Heart right ventricle (tissue), 16 donors: ENCODE data around the gene TNFAIP8. TPM values are rescaled to one million over a fixed set of nuclear protein-coding genes. Genes with fewer than 3 reads are reported as not detected.
A peak's percentile ranks its signal among the peaks of the same experiment; 100 is the strongest.

Experiments used
- ATAC-seq, 8 donors: fragments of 200-7000 bp; cut with Tn5 transposase; one replicate each; pipeline ENCODE4 v1.9.1; 2020; ENCODE audit warnings: mild to moderate bottlenecking in 8 of 8, moderate library complexity in 8 of 8, moderate number of reproducible peaks in 1 of 8
- DNase-seq, 2 donors: peaks; one replicate each; pipeline ENCODE4 v3.0.0-alpha.2; 2020
- H3K27ac ChIP-seq, 10 donors: fragments of 200-600 bp; sonication (generic) in 2 of 10; one replicate each; pipeline versions ENCODE4 v1.5.0 to v1.8.0; 2020 to 2022; ENCODE audit warnings: mild to moderate bottlenecking in 3 of 10
- H3K27me3 ChIP-seq, 7 donors: fragments of 200-600 bp; one replicate each; pipeline ENCODE4 v1.8.0; 2021 to 2022; ENCODE audit warnings: mild to moderate bottlenecking in 2 of 7
- H3K36me3 ChIP-seq, 9 donors: fragments of 200-600 bp; sonication (generic) in 1 of 9; one replicate each; pipeline versions ENCODE4 v1.5.0 to v1.8.0; 2020 to 2022; ENCODE audit warnings: mild to moderate bottlenecking in 2 of 9
- H3K4me1 ChIP-seq, 9 donors: fragments of 200-600 bp; sonication (generic) in 1 of 9; one replicate each; pipeline versions ENCODE4 v1.5.0 to v1.8.0; 2020 to 2022; ENCODE audit warnings: mild to moderate bottlenecking in 4 of 9
- H3K4me3 ChIP-seq, 10 donors: fragments of 200-600 bp; sonication (generic) in 2 of 10; one replicate each; pipeline versions ENCODE4 v1.5.0 to v1.8.0; 2020 to 2022; ENCODE audit warnings: mild to moderate bottlenecking in 7 of 10, moderate library complexity in 2 of 10
- H3K9me3 ChIP-seq, 11 donors: fragments of 200-600 bp in 10 of 11; sonication (generic) in 2 of 11; one replicate each; pipeline versions ENCODE4 v1.5.0 to v1.8.0; 2013 to 2022; ENCODE audit warnings: mild to moderate bottlenecking in 2 of 11, control low read depth in 1 of 11, moderate library complexity in 1 of 11
- WGBS, 2 donors: extraction: QIAGEN DNeasy Blood & Tissue Kit; methylation state at CpG; one replicate each; pipeline ENCODE4 v1.1.7; 2013; ENCODE audit warnings: inconsistent platforms in 1 of 2; 5-methylcytosine and 5-hydroxymethylcytosine counted together
- intact Hi-C, 10 donors: fragments of 100-400 bp; cut with DNase I; formaldehyde crosslinking; loops; one replicate each; pipeline versions ENCODE4 v1.11.1 to v1.14.2; 2022
- polyA plus RNA-seq, 2 donors: library from polyadenylated mRNA; stranded (reverse); fragments of 200-250 nt; gene quantifications; one replicate each; pipeline ENCODE4 v1.2.3, GENCODE V29; 2013
- total RNA-seq, 10 donors: library from RNA; stranded (reverse); fragmentation: NEBNext Ultra II Directional in 3 of 10; extraction: Animal tissue kit (Norgen Biotek cat#: 25700) in 3 of 10; gene quantifications; one replicate each; pipeline versions ENCODE4 v1.2.1 to v1.2.4, GENCODE V29; 2021 to 2023
- TF ChIP-seq, protein P1 (sequence below), 9 donors: fragments of 200-600 bp; sonication (generic) in 2 of 9; IDR thresholded peaks; one replicate each; pipeline versions ENCODE4 v1.5.0 to v1.8.0; 2021 to 2022; ENCODE audit warnings: antibody characterized with exemption in 9 of 9, mild to moderate bottlenecking in 5 of 9, moderate library complexity in 1 of 9
- donor health status: Arrhythmogenic right ventricular cardiomyopathy.
- donor health status: ischemic (EF 13 %, LVEDD 7.1; RV severe dilation, severe dysfunction).
- donor health status: healthy with polysubstance abuse.
- donor health status: DM: no; HTN: yes; CAD: no.
- donor health status: DM: no; HTN: no; CAD: no.
- donor health status: ischemic (EF 25% LVEDD 6.9; RV normal size, moderate dysfunction).
- donor health status: ischemic (EF 25% LVEDD 5.7; RV mildly dilated, moderate dysfunction).
- donor health status: healthy.
- donor health status: DM: yes; HTN: yes; CAD: no.
- donor health status: Ischemic cardiomyopathy.
- donor health status: ischemic (EF 35%, LVEDD 5.7; RV mildly dilated, moderate dysfunction).
- donor health status: nonischemic (EF 11% LVEDD 7.7; RV severe dilation, severe dysfunction).
- donor health status: DM: yes; HTN: yes; CAD: no.
- donor health status: PGD.
- donor health status: ischemic (EF 29% LVEDD 5.4; RV normal size, mild dysfunction).
- donor health status: nonischemic (EF 23%, LVEDD 6.1; RV moderate dilation, normal function).

Gene TNFAIP8
- total and polyA plus RNA-seq, 12 donors: 3.3 to 30.8 (median 8.7) TPM

DNA sequence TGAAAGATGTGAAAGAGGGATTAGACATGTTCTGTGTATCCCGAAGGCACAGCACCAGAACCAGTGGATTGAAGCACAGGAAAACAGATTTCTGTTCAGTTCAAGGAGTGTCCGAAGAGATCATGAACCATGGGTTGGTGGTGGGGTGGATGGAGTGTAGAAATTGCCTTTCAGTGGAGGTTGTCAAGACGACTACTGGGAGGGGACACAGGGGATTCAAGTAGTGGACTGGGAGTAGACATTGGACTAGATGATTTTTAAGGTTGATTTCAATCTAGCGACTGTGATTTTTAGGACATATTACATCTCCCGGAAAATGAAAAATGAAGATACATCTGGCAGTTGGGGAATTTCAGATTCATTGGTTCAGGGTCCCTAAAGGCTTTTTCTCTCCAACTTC is 35.9 kb upstream of the TNFAIP8 start:
- DNase-seq: no peak
- Histone ChIP-seq H3K4me3 (no peak overlapping the region), H3K36me3 (no peaks in the 10 kb centered on the region), H3K27me3 (no peaks in the 10 kb centered on the region), H3K27ac (no peak overlapping the region), H3K4me1 (peaks cover 0 to 84% (median 14%) of the 10 kb centered on the region in 9 donors), H3K9me3 (no peaks in the 10 kb centered on the region)
- 96 to 97% methylated on average over 5 of the region's 5 CpGs for WGBS, 2 donors
- TF ChIP-seq, protein P1, sequence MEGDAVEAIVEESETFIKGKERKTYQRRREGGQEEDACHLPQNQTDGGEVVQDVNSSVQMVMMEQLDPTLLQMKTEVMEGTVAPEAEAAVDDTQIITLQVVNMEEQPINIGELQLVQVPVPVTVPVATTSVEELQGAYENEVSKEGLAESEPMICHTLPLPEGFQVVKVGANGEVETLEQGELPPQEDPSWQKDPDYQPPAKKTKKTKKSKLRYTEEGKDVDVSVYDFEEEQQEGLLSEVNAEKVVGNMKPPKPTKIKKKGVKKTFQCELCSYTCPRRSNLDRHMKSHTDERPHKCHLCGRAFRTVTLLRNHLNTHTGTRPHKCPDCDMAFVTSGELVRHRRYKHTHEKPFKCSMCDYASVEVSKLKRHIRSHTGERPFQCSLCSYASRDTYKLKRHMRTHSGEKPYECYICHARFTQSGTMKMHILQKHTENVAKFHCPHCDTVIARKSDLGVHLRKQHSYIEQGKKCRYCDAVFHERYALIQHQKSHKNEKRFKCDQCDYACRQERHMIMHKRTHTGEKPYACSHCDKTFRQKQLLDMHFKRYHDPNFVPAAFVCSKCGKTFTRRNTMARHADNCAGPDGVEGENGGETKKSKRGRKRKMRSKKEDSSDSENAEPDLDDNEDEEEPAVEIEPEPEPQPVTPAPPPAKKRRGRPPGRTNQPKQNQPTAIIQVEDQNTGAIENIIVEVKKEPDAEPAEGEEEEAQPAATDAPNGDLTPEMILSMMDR (IDR thresholded peaks at IDR 0.05): no peak
- no peak for ATAC-seq
- intact Hi-C loops: loop anchor here in 6 of 10 donors (5.0 to 10.0 kb wide), 4 partner anchors 48 to 95 kb away; no protein-coding TSS in a partner anchor

GRCh38 chr5:119321569-119322311 is 34.1 kb upstream of the TNFAIP8 start:
- Histone ChIP-seq H3K9me3 (no peaks in the 10 kb centered on the region), H3K36me3 (no peaks in the 10 kb centered on the region), H3K4me3 (no peak overlapping the region), H3K27ac (peak overlapping the region in 1 of 10 donors; percentile 84), H3K4me1 (peaks cover 0 to 83% (median 14%) of the 10 kb centered on the region in 9 donors), H3K27me3 (no peaks in the 10 kb centered on the region)
- TF ChIP-seq, protein P1 (IDR thresholded peaks at IDR 0.05): no peak
- intact Hi-C loops: loop anchor here in 2 of 10 donors (5.0 kb wide), 1 partner anchor 54 kb away; no protein-coding TSS in a partner anchor
- 89 to 93% methylated on average over 6 of the region's 6 CpGs for WGBS, 2 donors
- ATAC-seq: no peak
- DNase-seq: no peak

GRCh38 chr5:119322312-119322947 is 33.4 kb upstream of the TNFAIP8 start:
- ATAC-seq (no peak), DNase-seq (no peak)
- H3K36me3 ChIP-seq: no peaks in the 10 kb centered on the region
- peaks cover 0 to 87% (median 14%) of the 10 kb centered on the region in 9 donors for H3K4me1 ChIP-seq
- peak overlapping the region in 3 of 10 donors; percentile 16 to 84 (median 55) for H3K27ac ChIP-seq
- no peaks in the 10 kb centered on the region for H3K27me3 ChIP-seq
- TF ChIP-seq, protein P1 (IDR thresholded peaks at IDR 0.05): no peak
- intact Hi-C loops: loop anchor here in 2 of 10 donors (5.0 kb wide), 1 partner anchor 55 kb away; no protein-coding TSS in a partner anchor
- H3K4me3 ChIP-seq: no peak overlapping the region
- no peaks in the 10 kb centered on the region for H3K9me3 ChIP-seq
- WGBS, 2 donors: 85 to 86% methylated on average over 7 of the region's 7 CpGs

- Histone ChIP-seq H3K9me3 (no peaks in the 10 kb centered on the region), H3K36me3 (no peaks in the 10 kb centered on the region), H3K27me3 (no peaks in the 10 kb centered on the region), H3K27ac (peak overlapping the region in 7 of 10 donors; percentile 55 to 84 (median 67)), H3K4me3 (no peak overlapping the region), H3K4me1 (peaks cover 0 to 87% (median 14%) of the 10 kb centered on the region in 9 donors)
- DNase-seq: no peak
- ATAC-seq: no peak
- intact Hi-C loops: loop anchor here in 2 of 10 donors (5.0 kb wide), 1 partner anchor 56 kb away; no protein-coding TSS in a partner anchor
- TF ChIP-seq, protein P1 (IDR thresholded peaks at IDR 0.05): no peak
- 65 to 92% methylated on average over 3 of the region's 3 CpGs for WGBS, 2 donors
Observed at GRCh38 chr5:119322948-119323537, 32.8 kb upstream of the TNFAIP8 start.
